Suprapubic skin (tissue), 4 donors: ENCODE data around the gene GRIN2D. TPM values are rescaled to one million over a fixed set of nuclear protein-coding genes. Genes with fewer than 3 reads are reported as not detected.

Source experiments
- DNase-seq, 2 donors: peaks; one replicate each; pipeline ENCODE4 v3.0.0-alpha.2; 2019; ENCODE audit warnings: low spot score in 2 of 2
- H3K27ac ChIP-seq: fragments of 200-600 bp; sonication (generic); one replicate; pipeline ENCODE4 v1.5.1; 2019
- H3K27me3 ChIP-seq: fragments of 200-600 bp; sonication (generic); one replicate; pipeline ENCODE4 v1.5.1; 2019
- H3K36me3 ChIP-seq: fragments of 200-600 bp; sonication (generic); one replicate; pipeline ENCODE4 v1.5.1; 2019
- H3K4me1 ChIP-seq: fragments of 200-600 bp; sonication (generic); one replicate; pipeline ENCODE4 v1.5.1; 2019
- H3K4me3 ChIP-seq: fragments of 200-600 bp; sonication (generic); one replicate; pipeline ENCODE4 v1.5.1; 2019; ENCODE audit warnings: mild to moderate bottlenecking
- H3K9me3 ChIP-seq: fragments of 200-600 bp; sonication (generic); one replicate; pipeline ENCODE4 v1.5.1; 2019
- EP300 ChIP-seq: sonication (generic); formaldehyde crosslinking; IDR thresholded peaks from one replicate; pipeline ENCODE4 v1.6.1; 2017; ENCODE audit warnings: antibody characterized with exemption
- POLR2A ChIP-seq, 2 donors: fragments of 450-650 bp; IDR thresholded peaks; one replicate each; pipeline ENCODE4 v1.6.1; 2017; ENCODE audit warnings: antibody characterized with exemption in 2 of 2, mild to moderate bottlenecking in 2 of 2, moderate library complexity in 2 of 2
- POLR2AphosphoS5 ChIP-seq, 3 donors: sonication (generic); formaldehyde crosslinking; IDR thresholded peaks; one replicate each; pipeline ENCODE4 v1.6.1; 2017; ENCODE audit warnings: antibody characterized with exemption in 3 of 3
- WGBS: methylation state at CpG from one replicate; pipeline ENCODE4 v1.1.5; 2018; 5-methylcytosine and 5-hydroxymethylcytosine counted together
- total RNA-seq, 4 donors: library from RNA; depleted of rRNA; stranded (reverse); fragments of >200 nt; gene quantifications; one replicate each; pipeline ENCODE4 v1.1.0, GENCODE V29; 2016
- TF ChIP-seq, protein P1 (sequence below), 2 donors: fragments of 200-600 bp in 1 of 2; fragments of 450-650 bp in 1 of 2; sonication (generic) in 1 of 2; IDR thresholded peaks; one replicate each; pipeline ENCODE4 v1.5.1; 2016 to 2019; ENCODE audit warnings: antibody characterized with exemption in 2 of 2, mild to moderate bottlenecking in 1 of 2, moderate library complexity in 1 of 2

GRIN2D gene
- total RNA-seq, 4 donors from 2014 or later, result 0.38 to 1.4 (median 0.94) TPM

DNA sequence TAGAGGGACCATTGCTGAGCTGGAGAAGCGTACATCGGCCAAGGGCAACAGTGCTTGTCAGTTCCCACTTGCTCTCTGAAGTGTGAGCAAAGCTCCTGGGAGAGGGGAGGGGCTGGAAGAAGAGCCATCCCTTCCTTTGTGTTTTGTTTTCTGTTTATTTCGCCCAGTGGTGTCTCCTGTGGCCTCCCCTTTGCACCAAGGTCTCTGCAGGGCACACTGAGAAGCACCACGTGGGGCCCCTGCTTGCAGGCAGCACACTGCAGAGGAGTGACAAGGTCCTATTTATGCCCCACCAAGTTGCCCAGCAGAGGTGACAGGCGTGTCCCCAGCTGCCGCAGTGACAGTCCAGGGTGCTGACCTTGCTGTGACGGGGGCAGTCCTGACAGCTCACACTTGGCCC is 24.0 kb downstream of the GRIN2D start:
- Histone ChIP-seq H3K27ac (no peak overlapping the region), H3K27me3 (no peaks in the 10 kb centered on the region)

DNA sequence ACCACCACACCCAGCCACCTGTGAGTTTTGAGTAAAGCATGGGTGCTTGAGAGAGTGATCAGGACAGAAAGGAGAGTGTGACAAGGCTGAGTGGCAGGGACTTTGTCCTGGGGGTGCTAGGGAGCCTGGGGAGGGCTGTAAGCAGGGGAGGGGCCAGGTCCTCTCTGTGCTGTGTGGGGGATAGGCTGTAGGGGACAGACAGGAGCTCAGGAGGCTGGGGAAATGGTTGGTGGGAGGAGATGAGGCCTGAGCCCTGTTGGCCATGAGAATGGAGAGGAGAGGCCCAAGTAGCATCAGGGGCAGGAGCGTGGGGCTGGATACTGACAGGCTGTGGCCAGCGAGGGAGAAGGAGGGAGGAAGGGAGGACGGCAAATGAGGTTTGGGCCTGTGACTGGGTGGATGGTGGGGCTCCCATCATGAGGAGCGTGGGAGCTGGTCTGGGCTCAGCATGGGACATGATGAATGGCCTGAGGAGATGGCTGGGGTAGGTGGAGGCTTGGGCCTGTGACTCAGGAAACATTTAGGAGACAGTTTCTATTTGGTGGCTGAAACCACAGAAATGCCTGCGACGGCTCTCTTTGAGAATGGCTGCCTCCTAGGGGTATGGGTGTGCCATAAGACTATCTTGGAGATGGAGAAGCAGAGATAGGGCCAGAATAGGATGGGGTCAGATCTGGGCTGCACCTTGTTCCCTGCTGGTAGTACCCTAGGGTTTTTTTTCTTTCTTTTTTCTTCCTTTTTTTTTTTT is 25.0 kb downstream of the GRIN2D start:
- no peak for DNase-seq
- WGBS, result 83% methylated on average over 6 of the region's 6 CpGs
- Histone ChIP-seq H3K27me3 (no peaks in the 10 kb centered on the region), H3K4me1 (peaks cover 19% of the 10 kb centered on the region), H3K4me3 (no peak overlapping the region), H3K36me3 (no peaks in the 10 kb centered on the region), H3K27ac (no peak overlapping the region), H3K9me3 (no peaks in the 10 kb centered on the region)
- TF ChIP-seq, protein P1, sequence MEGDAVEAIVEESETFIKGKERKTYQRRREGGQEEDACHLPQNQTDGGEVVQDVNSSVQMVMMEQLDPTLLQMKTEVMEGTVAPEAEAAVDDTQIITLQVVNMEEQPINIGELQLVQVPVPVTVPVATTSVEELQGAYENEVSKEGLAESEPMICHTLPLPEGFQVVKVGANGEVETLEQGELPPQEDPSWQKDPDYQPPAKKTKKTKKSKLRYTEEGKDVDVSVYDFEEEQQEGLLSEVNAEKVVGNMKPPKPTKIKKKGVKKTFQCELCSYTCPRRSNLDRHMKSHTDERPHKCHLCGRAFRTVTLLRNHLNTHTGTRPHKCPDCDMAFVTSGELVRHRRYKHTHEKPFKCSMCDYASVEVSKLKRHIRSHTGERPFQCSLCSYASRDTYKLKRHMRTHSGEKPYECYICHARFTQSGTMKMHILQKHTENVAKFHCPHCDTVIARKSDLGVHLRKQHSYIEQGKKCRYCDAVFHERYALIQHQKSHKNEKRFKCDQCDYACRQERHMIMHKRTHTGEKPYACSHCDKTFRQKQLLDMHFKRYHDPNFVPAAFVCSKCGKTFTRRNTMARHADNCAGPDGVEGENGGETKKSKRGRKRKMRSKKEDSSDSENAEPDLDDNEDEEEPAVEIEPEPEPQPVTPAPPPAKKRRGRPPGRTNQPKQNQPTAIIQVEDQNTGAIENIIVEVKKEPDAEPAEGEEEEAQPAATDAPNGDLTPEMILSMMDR (IDR thresholded peaks at IDR 0.05), result no peak
- no peak for TF ChIP-seq POLR2AphosphoS5 (IDR thresholded peaks at IDR 0.05)
- no peak for TF ChIP-seq EP300
- TF ChIP-seq POLR2A (IDR thresholded peaks at IDR 0.05), result no peak

More for the DNA sequence above, 24.0 kb downstream of the GRIN2D start:
- peaks cover 19% of the 10 kb centered on the region for H3K4me1 ChIP-seq
- DNase-seq, result no peak
- no peak overlapping the region for H3K4me3 ChIP-seq
- TF ChIP-seq, protein P1 (IDR thresholded peaks at IDR 0.05), result no peak
- TF ChIP-seq POLR2A (IDR thresholded peaks at IDR 0.05) (no peak), POLR2AphosphoS5 (IDR thresholded peaks at IDR 0.05) (no peak), EP300 (no peak)
- no peaks in the 10 kb centered on the region for H3K9me3 ChIP-seq
- no peaks in the 10 kb centered on the region for H3K36me3 ChIP-seq
- 90% methylated on average over 7 of the region's 7 CpGs for WGBS

DNA sequence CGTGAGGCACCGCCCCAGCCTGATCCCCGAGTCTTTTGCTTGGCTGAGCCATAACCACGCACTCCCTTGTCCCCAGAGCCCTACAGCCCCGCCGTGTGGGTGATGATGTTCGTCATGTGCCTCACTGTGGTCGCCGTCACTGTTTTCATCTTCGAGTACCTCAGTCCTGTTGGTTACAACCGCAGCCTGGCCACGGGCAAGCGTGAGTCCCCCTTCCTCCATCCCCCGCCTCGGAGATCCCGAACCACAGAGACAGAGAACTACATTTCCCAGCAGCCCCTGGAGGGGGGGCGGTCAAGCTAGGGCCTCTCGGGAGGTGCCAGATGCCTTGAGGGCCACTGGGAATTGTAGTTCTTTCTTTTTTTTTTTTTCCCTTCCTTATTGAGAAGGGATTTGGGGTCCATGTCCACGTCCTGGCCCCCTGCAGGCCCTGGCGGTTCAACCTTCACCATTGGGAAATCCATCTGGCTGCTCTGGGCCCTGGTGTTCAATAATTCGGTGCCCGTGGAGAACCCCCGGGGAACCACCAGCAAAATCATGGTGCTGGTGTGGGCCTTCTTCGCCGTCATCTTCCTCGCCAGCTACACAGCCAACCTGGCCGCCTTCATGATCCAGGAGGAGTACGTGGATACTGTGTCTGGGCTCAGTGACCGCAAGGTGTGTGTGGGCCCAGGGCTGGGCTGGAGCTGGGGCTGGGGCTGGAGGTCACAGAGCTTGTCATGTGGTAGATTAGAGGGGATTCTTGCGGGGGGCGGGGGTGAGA is 25.9 kb downstream of the GRIN2D start:
- H3K9me3 ChIP-seq, result no peaks in the 10 kb centered on the region
- no peak for DNase-seq
- peaks cover 19% of the 10 kb centered on the region for H3K4me1 ChIP-seq
- no peak overlapping the region for H3K4me3 ChIP-seq
- H3K36me3 ChIP-seq, result no peaks in the 10 kb centered on the region
- H3K27me3 ChIP-seq, result no peaks in the 10 kb centered on the region
- no peak overlapping the region for H3K27ac ChIP-seq
- TF ChIP-seq EP300 (no peak), POLR2A (IDR thresholded peaks at IDR 0.05) (no peak), POLR2AphosphoS5 (IDR thresholded peaks at IDR 0.05) (no peak)
- TF ChIP-seq, protein P1 (IDR thresholded peaks at IDR 0.05), result no peak
- WGBS, result 88% methylated on average over 30 of the region's 31 CpGs

DNA sequence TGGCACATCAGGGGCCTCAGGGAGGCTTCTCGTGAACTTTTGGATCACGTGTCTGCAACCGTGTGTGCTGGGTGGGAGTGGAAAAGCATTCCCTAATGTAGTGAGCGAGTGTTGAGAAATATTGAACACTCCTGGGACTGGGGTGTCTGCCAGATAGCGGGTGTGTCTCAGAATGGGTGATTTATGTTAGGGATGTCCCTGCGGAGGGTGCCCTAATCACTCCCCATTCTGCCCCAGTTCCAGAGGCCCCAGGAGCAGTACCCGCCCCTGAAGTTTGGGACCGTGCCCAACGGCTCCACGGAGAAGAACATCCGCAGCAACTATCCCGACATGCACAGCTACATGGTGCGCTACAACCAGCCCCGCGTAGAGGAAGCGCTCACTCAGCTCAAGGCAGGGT is 28.1 kb downstream of the GRIN2D start:
- H3K27me3 ChIP-seq, result no peaks in the 10 kb centered on the region
- H3K4me3 ChIP-seq, result no peak overlapping the region
- peaks cover 4% of the 10 kb centered on the region for H3K4me1 ChIP-seq
- no peaks in the 10 kb centered on the region for H3K36me3 ChIP-seq
- WGBS, result 60% methylated on average over 6 of the region's 16 CpGs
- H3K27ac ChIP-seq, result no peak overlapping the region
- TF ChIP-seq EP300, result no peak
- peak in 1 of 3 donors; percentile 31 for TF ChIP-seq POLR2AphosphoS5 (IDR thresholded peaks at IDR 0.05)
- no peak for TF ChIP-seq POLR2A (IDR thresholded peaks at IDR 0.05)
- H3K9me3 ChIP-seq, result no peaks in the 10 kb centered on the region
- DNase-seq, result peak in 1 of 2 donors; percentile 83

DNA sequence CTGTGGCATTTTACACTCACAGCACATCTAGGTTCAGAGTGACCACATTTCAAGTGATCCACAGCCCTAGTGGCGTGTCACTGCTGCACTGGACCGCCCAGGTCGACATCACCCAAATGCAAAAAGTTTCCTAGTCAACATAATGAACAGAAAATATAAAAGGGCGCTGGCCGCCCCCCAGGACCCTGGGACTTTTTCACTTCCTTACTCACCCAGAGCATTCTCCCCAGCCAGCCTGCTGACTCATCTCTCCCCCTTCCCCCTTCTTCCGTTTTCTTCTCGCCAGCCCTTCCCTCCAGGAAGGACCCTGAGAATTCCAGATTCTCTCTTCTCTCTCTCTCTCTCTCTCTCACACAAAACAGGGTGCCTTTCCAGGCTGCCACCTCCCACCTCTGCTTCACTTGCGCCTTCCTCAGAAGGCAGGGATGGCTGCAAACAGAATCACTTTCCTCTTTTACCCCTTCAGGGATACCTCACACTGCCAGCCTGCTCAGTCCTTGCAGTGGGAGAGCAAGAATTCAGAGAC is 31.3 kb downstream of the GRIN2D start:
- Histone ChIP-seq H3K27ac (no peak overlapping the region), H3K4me1 (peaks cover 4% of the 10 kb centered on the region), H3K9me3 (no peaks in the 10 kb centered on the region), H3K4me3 (no peak overlapping the region), H3K27me3 (no peaks in the 10 kb centered on the region), H3K36me3 (no peaks in the 10 kb centered on the region)
- TF ChIP-seq POLR2A (IDR thresholded peaks at IDR 0.05) (no peak), EP300 (no peak), POLR2AphosphoS5 (IDR thresholded peaks at IDR 0.05) (no peak)
- TF ChIP-seq, protein P1 (IDR thresholded peaks at IDR 0.05), result no peak
- no peak for DNase-seq
- 54% methylated on average over 8 of the region's 8 CpGs for WGBS
